Neural progenitor cell (in vitro differentiated cells): Measurements from ENCODE around the gene CENPM. TPM values are rescaled to one million over a fixed set of nuclear protein-coding genes. Genes with fewer than 3 reads are reported as not detected.
A peak's percentile ranks its signal among the peaks of the same experiment; 100 is the strongest.

Experiments
- DNase-seq: peaks from one replicate; pipeline ENCODE4 v3.0.0-alpha.2; 2016; ENCODE audit warnings: low spot score
- H2AFZ ChIP-seq: fragments of 200-600 bp; sonication (generic); replicated peaks from 2 replicates; pipeline ENCODE4 v1.6.1; 2016; ENCODE audit warnings: antibody characterized with exemption
- H3F3A ChIP-seq: fragments of 200-600 bp; sonication (generic); 2 replicates; pipeline ENCODE4 v1.6.1; 2016; ENCODE audit warnings: antibody characterized with exemption, low read depth
- H3K27ac ChIP-seq: fragments of 200-600 bp; sonication (generic); 2 replicates; pipeline ENCODE4 v1.5.1; 2016; ENCODE audit warnings: mild to moderate bottlenecking
- H3K27me3 ChIP-seq: fragments of 200-600 bp; sonication (generic); 2 replicates; pipeline ENCODE4 v1.6.1; 2016; ENCODE audit warnings: mild to moderate bottlenecking, moderate library complexity
- H3K36me3 ChIP-seq: fragments of 200-600 bp; sonication (generic); 2 replicates; pipeline ENCODE4 v1.5.1; 2016
- H3K4me1 ChIP-seq: fragments of 200-600 bp; sonication (generic); 2 replicates; pipeline ENCODE4 v1.6.1; 2016; ENCODE audit warnings: mixed run types
- H3K4me2 ChIP-seq: fragments of 200-600 bp; sonication (generic); 2 replicates; pipeline ENCODE4 v1.6.1; 2016
- H3K4me3 ChIP-seq: fragments of 200-600 bp; sonication (generic); 2 replicates; pipeline ENCODE4 v1.5.1; 2016
- H3K79me2 ChIP-seq: fragments of 200-600 bp; sonication (generic); 2 replicates; pipeline ENCODE4 v1.6.1; 2016; ENCODE audit warnings: low read depth
- H3K9ac ChIP-seq: fragments of 200-600 bp; sonication (generic); 2 replicates; pipeline ENCODE4 v1.6.1; 2016
- H3K9me3 ChIP-seq: fragments of 200-600 bp; sonication (generic); 2 replicates; pipeline ENCODE4 v1.5.1; 2016; ENCODE audit warnings: low read depth
- H4K20me1 ChIP-seq: fragments of 200-600 bp; sonication (generic); 2 replicates; pipeline ENCODE4 v1.6.1; 2016; ENCODE audit warnings: low read depth
- H3K27ac Mint-ChIP-seq: 3 replicates; pipeline ENCODE4 v1.8.0; 2021; ENCODE audit warnings: mixed read lengths
- H3K27me3 Mint-ChIP-seq: 2 replicates; pipeline ENCODE4 v1.8.0; 2022; ENCODE audit warnings: low read depth, mild to moderate bottlenecking, inconsistent platforms, moderate library complexity, mixed read lengths; ENCODE audit not compliant: insufficient read depth
- H3K36me3 Mint-ChIP-seq: 3 replicates; pipeline ENCODE4 v1.8.0; 2021; ENCODE audit warnings: mixed read lengths
- H3K4me1 Mint-ChIP-seq: 3 replicates; pipeline ENCODE4 v1.8.0; 2021; ENCODE audit warnings: mixed read lengths
- H3K4me3 Mint-ChIP-seq: 3 replicates; pipeline ENCODE4 v1.8.0; 2021; ENCODE audit warnings: mild to moderate bottlenecking, moderate library complexity, mixed read lengths
- H3K9me3 Mint-ChIP-seq: 3 replicates; pipeline ENCODE4 v1.8.0; 2020; ENCODE audit warnings: mixed read lengths
- EZH2 ChIP-seq: fragments of 200-600 bp; sonication (generic); IDR thresholded peaks from 2 replicates; pipeline ENCODE4 v1.6.1; 2017; ENCODE audit warnings: antibody characterized with exemption, mild to moderate bottlenecking, moderate library complexity
- EZH2phosphoT487 ChIP-seq: fragments of 200-600 bp; sonication (generic); IDR thresholded peaks from 2 replicates; pipeline ENCODE4 v1.6.1; 2017; ENCODE audit warnings: antibody characterized with exemption
- total RNA-seq: library from RNA; depleted of rRNA; stranded (reverse); fragments of >200 nt; gene quantifications from 2 replicates; pipeline ENCODE4 v1.2.3, GENCODE V29; 2015; ENCODE audit warnings: low replicate concordance
- TF ChIP-seq, protein P1 (sequence below): fragments of 200-600 bp; sonication (generic); IDR thresholded peaks from 2 replicates; pipeline ENCODE4 v1.5.1; 2017; ENCODE audit warnings: antibody characterized with exemption, mild to moderate bottlenecking

The CENPM gene
- total RNA-seq, 1 donor from 2014 or later = 20.2 TPM

DNA sequence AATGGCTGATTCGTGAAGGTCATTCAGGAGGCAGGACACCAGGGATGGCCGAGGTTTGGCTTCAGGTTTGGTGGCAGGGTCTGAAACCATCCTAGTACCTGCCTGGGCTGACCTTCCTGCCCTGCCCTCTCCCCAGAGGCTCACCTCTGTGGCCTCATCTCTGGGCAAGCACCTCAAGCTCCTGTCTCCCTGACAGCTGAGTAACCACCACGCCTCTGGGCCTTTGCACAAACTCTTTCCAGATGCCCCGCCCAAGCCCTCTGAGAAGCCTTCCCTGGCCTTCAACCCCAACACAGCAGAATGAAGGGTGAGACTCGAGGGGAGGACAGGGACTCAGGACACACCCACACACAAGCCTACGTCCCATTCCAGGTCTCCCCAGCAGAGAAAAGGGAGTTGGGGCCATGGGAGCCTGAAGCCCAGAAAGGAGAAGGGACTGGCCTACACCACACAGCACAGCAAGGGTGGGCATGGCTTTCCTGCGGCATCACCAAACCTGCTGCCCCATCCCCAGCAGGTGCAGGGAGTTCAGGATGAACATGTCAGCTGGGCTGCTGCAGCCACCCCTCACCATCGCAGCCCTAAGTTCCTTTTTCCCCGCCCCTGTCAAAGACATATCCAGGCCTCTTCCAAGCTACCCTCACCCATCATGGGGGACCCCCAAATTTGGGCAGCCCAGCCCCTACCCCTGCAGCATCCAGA lies 34.5 kb downstream of the CENPM start:
- peaks cover 4% of the 10 kb centered on the region for H3K9me3 Mint-ChIP-seq
- H3K36me3 Mint-ChIP-seq = peaks cover 2% of the 10 kb centered on the region
- Histone ChIP-seq H3K4me3 (no peak overlapping the region), H3F3A (peaks cover 27% of the 10 kb centered on the region), H3K27ac (no peak overlapping the region), H3K4me2 (no peak overlapping the region), H3K36me3 (no peaks in the 10 kb centered on the region), H3K9ac (no peak overlapping the region), H3K4me1 (peaks cover 24% of the 10 kb centered on the region), H4K20me1 (peaks cover 85% of the 10 kb centered on the region), H3K79me2 (no peaks in the 10 kb centered on the region), H3K9me3 (no peaks in the 10 kb centered on the region), H2AFZ (no peak overlapping the region), H3K27me3 (peaks cover 99% of the 10 kb centered on the region)
- H3K27me3 Mint-ChIP-seq = peaks cover 58% of the 10 kb centered on the region
- no peak overlapping the region for H3K27ac Mint-ChIP-seq
- TF ChIP-seq EZH2 (no peak), EZH2phosphoT487 (no peak)
- TF ChIP-seq, protein P1, sequence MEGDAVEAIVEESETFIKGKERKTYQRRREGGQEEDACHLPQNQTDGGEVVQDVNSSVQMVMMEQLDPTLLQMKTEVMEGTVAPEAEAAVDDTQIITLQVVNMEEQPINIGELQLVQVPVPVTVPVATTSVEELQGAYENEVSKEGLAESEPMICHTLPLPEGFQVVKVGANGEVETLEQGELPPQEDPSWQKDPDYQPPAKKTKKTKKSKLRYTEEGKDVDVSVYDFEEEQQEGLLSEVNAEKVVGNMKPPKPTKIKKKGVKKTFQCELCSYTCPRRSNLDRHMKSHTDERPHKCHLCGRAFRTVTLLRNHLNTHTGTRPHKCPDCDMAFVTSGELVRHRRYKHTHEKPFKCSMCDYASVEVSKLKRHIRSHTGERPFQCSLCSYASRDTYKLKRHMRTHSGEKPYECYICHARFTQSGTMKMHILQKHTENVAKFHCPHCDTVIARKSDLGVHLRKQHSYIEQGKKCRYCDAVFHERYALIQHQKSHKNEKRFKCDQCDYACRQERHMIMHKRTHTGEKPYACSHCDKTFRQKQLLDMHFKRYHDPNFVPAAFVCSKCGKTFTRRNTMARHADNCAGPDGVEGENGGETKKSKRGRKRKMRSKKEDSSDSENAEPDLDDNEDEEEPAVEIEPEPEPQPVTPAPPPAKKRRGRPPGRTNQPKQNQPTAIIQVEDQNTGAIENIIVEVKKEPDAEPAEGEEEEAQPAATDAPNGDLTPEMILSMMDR = no peak
- no peak for DNase-seq
- peaks cover 19% of the 10 kb centered on the region for H3K4me1 Mint-ChIP-seq
- H3K4me3 Mint-ChIP-seq = peak overlapping the region; percentile 48

DNA sequence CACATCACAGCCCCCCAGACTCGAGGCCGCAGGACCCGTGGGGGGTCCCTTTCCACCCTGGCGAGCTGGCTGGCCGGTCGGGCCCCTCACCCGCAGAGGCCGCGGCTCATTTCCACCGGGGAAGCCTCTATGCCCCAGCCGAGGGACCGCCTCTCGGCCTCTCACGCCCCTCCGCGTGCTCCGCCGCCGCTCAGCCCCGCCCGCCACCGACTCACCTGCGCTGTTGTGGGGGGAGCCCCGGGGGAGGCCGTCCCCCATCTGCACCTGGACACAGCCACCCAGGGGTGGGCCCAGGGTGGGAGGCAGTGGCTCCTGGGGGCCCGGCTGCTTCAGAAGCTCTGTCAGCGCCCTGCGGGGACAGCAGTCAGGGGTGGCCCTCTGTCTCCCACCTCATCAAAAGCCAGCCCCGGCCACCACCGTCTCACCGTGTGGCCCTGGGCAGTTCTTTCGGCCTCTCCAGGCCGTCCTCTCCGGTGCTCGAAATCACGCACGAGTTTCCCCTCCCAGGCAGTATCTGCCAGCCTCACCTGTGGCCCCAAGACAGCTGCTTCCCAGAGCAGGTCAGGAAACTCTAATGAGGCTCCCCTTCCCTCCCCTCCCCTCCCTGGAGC lies 35.8 kb downstream of the CENPM start:
- no peak overlapping the region for H3K9ac ChIP-seq

DNA sequence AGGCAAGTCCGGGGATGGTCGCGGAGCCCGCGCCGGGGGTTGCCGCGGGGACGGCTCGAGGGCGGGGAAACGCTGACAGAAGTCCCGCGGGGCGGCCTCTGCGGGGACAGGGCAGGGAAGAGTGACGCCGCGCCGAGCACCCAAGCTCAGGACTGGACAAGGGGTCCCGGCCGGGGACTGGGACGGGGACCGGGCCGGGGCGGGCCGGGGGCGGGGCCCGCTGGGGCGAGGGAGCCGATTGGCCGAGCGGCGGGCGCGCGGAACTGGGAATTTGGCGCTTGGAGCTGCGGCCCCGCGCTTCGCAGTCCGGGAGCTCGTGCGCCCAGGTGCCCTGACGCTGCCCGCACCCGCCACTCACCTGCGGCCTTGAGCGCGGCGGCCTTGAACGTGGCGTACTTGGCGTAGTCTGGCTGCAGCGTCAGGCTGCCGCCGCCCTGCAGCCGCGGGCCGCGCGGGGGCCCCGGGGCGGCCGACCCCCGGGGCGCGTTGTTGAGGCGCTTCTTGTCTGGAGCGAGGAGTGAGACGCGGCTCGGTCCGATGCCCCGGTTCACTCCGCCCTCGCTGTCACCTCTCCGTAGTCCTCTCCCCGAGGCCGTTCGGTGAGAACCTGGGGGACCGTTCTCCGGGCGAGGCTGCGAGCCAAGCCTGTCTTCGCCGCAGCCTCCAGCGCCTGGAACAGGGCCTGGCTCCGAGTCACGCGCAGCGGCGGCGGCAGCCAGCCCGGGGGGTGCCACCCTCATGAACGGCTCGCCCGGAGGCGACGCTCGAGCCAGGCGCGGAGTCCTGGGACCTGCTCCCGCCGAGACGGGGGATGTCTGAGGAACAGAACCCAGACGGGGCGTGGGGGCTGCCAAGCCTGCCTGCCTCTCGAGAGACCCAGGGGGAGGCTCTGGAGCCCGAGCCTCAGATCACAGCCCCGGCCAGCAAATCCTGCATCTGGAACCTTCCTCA lies 36.6 kb downstream of the CENPM start:
- H3K4me2 ChIP-seq = peak overlapping the region; percentile 71
- no peak overlapping the region for H3K9ac ChIP-seq
- H3K4me1 Mint-ChIP-seq = peaks cover 7% of the 10 kb centered on the region
- H3K27me3 ChIP-seq = peaks cover 78% of the 10 kb centered on the region
- H2AFZ ChIP-seq = no peak overlapping the region
- peaks cover 9% of the 10 kb centered on the region for H3K36me3 Mint-ChIP-seq
- H3K79me2 ChIP-seq = no peaks in the 10 kb centered on the region
- H3K9me3 Mint-ChIP-seq = peaks cover 4% of the 10 kb centered on the region
- H3K27ac ChIP-seq = no peak overlapping the region
- DNase-seq = peak; percentile 75
- no peaks in the 10 kb centered on the region for H3K36me3 ChIP-seq
- no peak overlapping the region for H3K27ac Mint-ChIP-seq
- peaks cover 83% of the 10 kb centered on the region for H4K20me1 ChIP-seq
- peaks cover 28% of the 10 kb centered on the region for H3F3A ChIP-seq
- H3K4me3 Mint-ChIP-seq = peak overlapping the region; percentile 71
- TF ChIP-seq, protein P1 = no peak
- TF ChIP-seq EZH2 (peak; percentile 78), EZH2phosphoT487 (peak; percentile 94)
- peak overlapping the region; percentile 38 for H3K4me3 ChIP-seq
- H3K9me3 ChIP-seq = no peaks in the 10 kb centered on the region
- peaks cover 42% of the 10 kb centered on the region for H3K27me3 Mint-ChIP-seq
- peaks cover 17% of the 10 kb centered on the region for H3K4me1 ChIP-seq

More for the DNA sequence above, 35.8 kb downstream of the CENPM start:
- peak overlapping the region; percentile 74 for H3K4me3 Mint-ChIP-seq
- H3K9me3 Mint-ChIP-seq = peaks cover 4% of the 10 kb centered on the region
- Histone ChIP-seq H3F3A (peaks cover 33% of the 10 kb centered on the region), H3K27ac (no peak overlapping the region), H3K36me3 (no peaks in the 10 kb centered on the region), H3K4me1 (peaks cover 24% of the 10 kb centered on the region), H3K9me3 (no peaks in the 10 kb centered on the region), H4K20me1 (peaks cover 85% of the 10 kb centered on the region), H2AFZ (no peak overlapping the region), H3K27me3 (peaks cover 86% of the 10 kb centered on the region), H3K4me3 (peak overlapping the region; percentile 38), H3K4me2 (peak overlapping the region; percentile 71), H3K79me2 (no peaks in the 10 kb centered on the region)
- H3K27ac Mint-ChIP-seq = no peak overlapping the region
- H3K36me3 Mint-ChIP-seq = peaks cover 4% of the 10 kb centered on the region
- peaks cover 12% of the 10 kb centered on the region for H3K4me1 Mint-ChIP-seq
- TF ChIP-seq, protein P1 = no peak
- TF ChIP-seq EZH2 (peak; percentile 70), EZH2phosphoT487 (peak; percentile 90)
- peak; percentile 24 for DNase-seq
- peaks cover 49% of the 10 kb centered on the region for H3K27me3 Mint-ChIP-seq
